GM12801 (cell line): ENCODE data around the gene KRT14.

ENCODE experiments used
- CTCF ChIP-seq: IDR thresholded peaks from one replicate; pipeline ENCODE4 v1.5.1; 2011; ENCODE audit warnings: control low read depth; ENCODE audit not compliant: insufficient read length; ENCODE audit errors: extremely low read depth

The KRT14 gene

GRCh38 chr17:41545829-41546410 lies 40.8 kb downstream of the KRT14 start:
- TF ChIP-seq CTCF, result no peak

GRCh38 chr17:41544935-41545334 lies 41.8 kb downstream of the KRT14 start:
- no peak for TF ChIP-seq CTCF

GRCh38 chr17:41544491-41544892 lies 42.2 kb downstream of the KRT14 start:
- TF ChIP-seq CTCF, result no peak

GRCh38 chr17:41542357-41542756 lies 44.3 kb downstream of the KRT14 start:
- no peak for TF ChIP-seq CTCF

- TF ChIP-seq CTCF, result no peak
Measured at GRCh38 chr17:41540921-41541625, 45.6 kb downstream of the KRT14 start.

GRCh38 chr17:41539979-41540701 lies 46.6 kb downstream of the KRT14 start:
- TF ChIP-seq CTCF, result no peak

- no peak for TF ChIP-seq CTCF
Measured at GRCh38 chr17:41539071-41539492, 47.6 kb downstream of the KRT14 start.
